Progenitor cell of endocrine pancreas (in vitro differentiated cells): ENCODE data around the gene MROH2B. TPM values are rescaled to one million over a fixed set of nuclear protein-coding genes. Genes with fewer than 3 reads are reported as not detected.

Experiments used
- DNase-seq: peaks from one replicate; pipeline ENCODE4 v3.0.0; 2021; ENCODE audit warnings: low spot score; ENCODE audit not compliant: unreplicated experiment
- H3K27ac Mint-ChIP-seq: 2 replicates; pipeline ENCODE4 v1.8.0; 2021; ENCODE audit warnings: mild to moderate bottlenecking, moderate library complexity, mixed read lengths
- H3K27me3 Mint-ChIP-seq: 2 replicates; pipeline ENCODE4 v1.8.0; 2021; ENCODE audit warnings: mixed read lengths
- H3K36me3 Mint-ChIP-seq: 2 replicates; pipeline ENCODE4 v1.8.0; 2022; ENCODE audit warnings: mixed read lengths; ENCODE audit not compliant: insufficient read depth
- H3K4me1 Mint-ChIP-seq: 2 replicates; pipeline ENCODE4 v1.8.0; 2021; ENCODE audit warnings: low read depth, mixed read lengths
- H3K4me3 Mint-ChIP-seq: 2 replicates; pipeline ENCODE4 v1.8.0; 2021; ENCODE audit warnings: low read depth, mild to moderate bottlenecking, moderate library complexity, mixed read lengths
- H3K9me3 Mint-ChIP-seq: 2 replicates; pipeline ENCODE4 v1.8.0; 2021; ENCODE audit warnings: low read depth, mixed read lengths
- CTCF ChIP-seq: fragments of 200-600 bp; sonication (generic); IDR thresholded peaks from one replicate; pipeline ENCODE4 v1.5.0; 2021; ENCODE audit warnings: antibody characterized with exemption, mild to moderate bottlenecking; ENCODE audit not compliant: unreplicated experiment
- total RNA-seq: library from RNA; stranded (reverse); gene quantifications from 2 replicates; pipeline ENCODE4 v1.2.1, GENCODE V29; 2021

Gene MROH2B
- total RNA-seq, 1 donor from 2014 or later: not detected

GRCh38 chr5:41003670-41004376 is 67.3 kb downstream of the MROH2B start:
- no peaks in the 10 kb centered on the region for H3K4me1 Mint-ChIP-seq
- no peak for DNase-seq
- no peak overlapping the region for H3K4me3 Mint-ChIP-seq
- H3K27ac Mint-ChIP-seq: no peak overlapping the region
- no peak for TF ChIP-seq CTCF
- no peaks in the 10 kb centered on the region for H3K36me3 Mint-ChIP-seq
- H3K27me3 Mint-ChIP-seq: no peaks in the 10 kb centered on the region
- no peaks in the 10 kb centered on the region for H3K9me3 Mint-ChIP-seq

- peaks cover 2% of the 10 kb centered on the region for H3K27me3 Mint-ChIP-seq
- H3K27ac Mint-ChIP-seq: no peak overlapping the region
- H3K4me1 Mint-ChIP-seq: no peaks in the 10 kb centered on the region
- DNase-seq: no peak
- no peaks in the 10 kb centered on the region for H3K9me3 Mint-ChIP-seq
- no peak for TF ChIP-seq CTCF
- H3K4me3 Mint-ChIP-seq: no peak overlapping the region
- no peaks in the 10 kb centered on the region for H3K36me3 Mint-ChIP-seq
Measured at GRCh38 chr5:40999966-41000365, 71.2 kb downstream of the MROH2B start.

GRCh38 chr5:40999142-40999541 is 72.0 kb downstream of the MROH2B start:
- H3K4me1 Mint-ChIP-seq: no peaks in the 10 kb centered on the region
- no peak for TF ChIP-seq CTCF
- H3K9me3 Mint-ChIP-seq: no peaks in the 10 kb centered on the region
- no peak overlapping the region for H3K27ac Mint-ChIP-seq
- no peak for DNase-seq
- H3K4me3 Mint-ChIP-seq: no peak overlapping the region
- H3K27me3 Mint-ChIP-seq: peaks cover 2% of the 10 kb centered on the region
- H3K36me3 Mint-ChIP-seq: no peaks in the 10 kb centered on the region

GRCh38 chr5:40995801-40996586 is 75.1 kb downstream of the MROH2B start:
- TF ChIP-seq CTCF: no peak
- Mint-ChIP-seq H3K4me1 (peaks cover 4% of the 10 kb centered on the region), H3K36me3 (no peaks in the 10 kb centered on the region), H3K27me3 (peaks cover 2% of the 10 kb centered on the region), H3K9me3 (peaks cover 3% of the 10 kb centered on the region), H3K4me3 (no peak overlapping the region), H3K27ac (no peak overlapping the region)
- no peak for DNase-seq

- DNase-seq: no peak
- Mint-ChIP-seq H3K27ac (no peak overlapping the region), H3K4me3 (no peak overlapping the region), H3K9me3 (peaks cover 3% of the 10 kb centered on the region), H3K27me3 (no peaks in the 10 kb centered on the region), H3K36me3 (no peaks in the 10 kb centered on the region), H3K4me1 (peaks cover 10% of the 10 kb centered on the region)
- no peak for TF ChIP-seq CTCF
Measured at GRCh38 chr5:40991981-40992559, 79.1 kb downstream of the MROH2B start.
